GM06990 (cell line): ENCODE results near the gene GPX7.
"Not testable (repeated sequence)": the region's sequence is repeated elsewhere in the genome, so short reads cannot be mapped to it uniquely, and the experiment has no call there.

Experiments
- DNase-seq: peaks from one replicate; pipeline ENCODE4 v3.0.0-alpha.2; 2011; ENCODE audit not compliant: insufficient read length; ENCODE audit errors: extremely low read depth
- H3K27me3 ChIP-seq: replicated peaks from 2 replicates; pipeline ENCODE4 v1.6.0; 2011; ENCODE audit warnings: low read length; ENCODE audit not compliant: control insufficient read depth, insufficient read depth
- H3K36me3 ChIP-seq: 2 replicates; pipeline ENCODE4 v1.5.1; 2011; ENCODE audit warnings: low read length; ENCODE audit not compliant: control insufficient read depth, insufficient read depth
- H3K4me3 ChIP-seq: replicated peaks from 2 replicates; pipeline ENCODE4 v1.5.1; 2011; ENCODE audit warnings: low read depth, mild to moderate bottlenecking, control low read depth, low read length
- CTCF ChIP-seq: IDR thresholded peaks from 2 replicates; pipeline ENCODE4 v1.5.1; 2011; ENCODE audit warnings: low read length, control low read depth, mild to moderate bottlenecking, inconsistent platforms; ENCODE audit not compliant: insufficient read depth, poor library complexity, severe bottlenecking

GPX7 gene

GRCh38 chr1:52569449-52570210 is 32.5 kb upstream of the GPX7 start:
- Histone ChIP-seq H3K36me3 (no peaks in the 10 kb centered on the region), H3K4me3 (no peak overlapping the region), H3K27me3 (no peaks in the 10 kb centered on the region)
- no peak for TF ChIP-seq CTCF
- DNase-seq: no peak

- no peak for DNase-seq
- TF ChIP-seq CTCF: no peak
- no peak overlapping the region for H3K4me3 ChIP-seq
- H3K27me3 ChIP-seq: no peaks in the 10 kb centered on the region
- H3K36me3 ChIP-seq: no peaks in the 10 kb centered on the region
Measured at GRCh38 chr1:52571783-52572182, 30.4 kb upstream of the GPX7 start.

- no peak for TF ChIP-seq CTCF
- no peak for DNase-seq
- H3K36me3 ChIP-seq: no peaks in the 10 kb centered on the region
- H3K4me3 ChIP-seq: no peak overlapping the region
- no peaks in the 10 kb centered on the region for H3K27me3 ChIP-seq
Measured at GRCh38 chr1:52572387-52572786, 29.8 kb upstream of the GPX7 start.

GRCh38 chr1:52574594-52574993 is 27.6 kb upstream of the GPX7 start:
- H3K4me3 ChIP-seq: no peak overlapping the region
- no peak for DNase-seq
- H3K27me3 ChIP-seq: no peaks in the 10 kb centered on the region
- no peaks in the 10 kb centered on the region for H3K36me3 ChIP-seq
- no peak for TF ChIP-seq CTCF

- Histone ChIP-seq H3K27me3 (no peaks in the 10 kb centered on the region), H3K36me3 (no peaks in the 10 kb centered on the region), H3K4me3 (no peak overlapping the region)
- no peak for DNase-seq
- TF ChIP-seq CTCF: no peak
Measured at GRCh38 chr1:52576074-52576473, 26.1 kb upstream of the GPX7 start.

- H3K36me3 ChIP-seq, H3K27me3 ChIP-seq, H3K4me3 ChIP-seq, DNase-seq: not testable (repeated sequence)
Measured at GRCh38 chr1:52578066-52578465, 24.1 kb upstream of the GPX7 start.
